ENCODE results near the gene ZNF764.
"Not testable (repeated sequence)": the region's sequence is repeated elsewhere in the genome, so short reads cannot be mapped to it uniquely, and the experiment has no call there.

ZNF764 gene

DNA sequence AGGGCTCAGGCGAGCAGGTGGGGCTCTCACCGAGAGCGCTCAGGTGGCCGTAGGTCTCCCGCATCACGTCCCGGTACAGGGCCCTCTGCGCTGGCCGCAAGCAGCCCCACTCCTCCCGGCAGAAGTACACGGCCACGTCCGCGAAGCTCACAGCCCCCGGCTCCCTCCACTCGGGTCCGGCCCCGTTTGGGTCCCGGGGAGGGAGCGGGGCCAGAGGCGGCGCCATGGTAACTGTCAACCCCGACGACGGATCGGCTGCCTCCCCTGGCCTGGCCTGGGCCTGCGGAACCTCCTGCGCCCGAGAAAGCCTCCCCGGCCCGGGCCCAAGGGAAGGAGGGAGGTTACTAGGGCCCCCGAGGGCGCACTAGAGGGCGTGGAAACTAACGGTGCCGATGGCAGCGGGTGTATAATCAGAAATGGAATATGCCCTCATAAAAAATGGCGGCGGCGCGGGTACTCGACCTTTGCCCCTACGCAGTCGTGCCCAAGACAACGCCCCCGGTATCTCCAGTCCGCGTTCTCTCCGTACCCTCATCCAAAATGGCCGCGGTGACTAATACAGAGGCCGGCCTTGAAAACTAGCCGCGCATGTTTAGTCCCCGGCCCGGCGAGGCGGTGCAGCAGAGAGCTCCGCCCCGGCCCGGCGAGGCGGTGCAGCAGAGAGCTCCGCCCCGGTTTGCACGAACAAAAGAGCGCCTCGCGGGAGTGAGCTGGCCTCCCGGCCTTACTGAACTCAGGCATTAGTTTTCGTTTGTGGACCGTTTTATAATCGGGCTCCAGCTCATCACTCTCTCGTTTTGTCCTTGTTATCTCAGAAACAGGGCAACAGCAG, at the start of gene ZNF764:
TSS of gene ZNF764 (minus strand) at position 418 of the 832 bp plus-strand sequence. CDS start at position 226, 192 bp downstream.
- DNase-seq, result peak; percentile 99

GRCh38 chr16:30606004-30606403, 47.8 kb upstream of the ZNF764 start:
- no peak for DNase-seq

GRCh38 chr16:30605158-30605557, 47.0 kb upstream of the ZNF764 start:
- DNase-seq, result no peak

DNA sequence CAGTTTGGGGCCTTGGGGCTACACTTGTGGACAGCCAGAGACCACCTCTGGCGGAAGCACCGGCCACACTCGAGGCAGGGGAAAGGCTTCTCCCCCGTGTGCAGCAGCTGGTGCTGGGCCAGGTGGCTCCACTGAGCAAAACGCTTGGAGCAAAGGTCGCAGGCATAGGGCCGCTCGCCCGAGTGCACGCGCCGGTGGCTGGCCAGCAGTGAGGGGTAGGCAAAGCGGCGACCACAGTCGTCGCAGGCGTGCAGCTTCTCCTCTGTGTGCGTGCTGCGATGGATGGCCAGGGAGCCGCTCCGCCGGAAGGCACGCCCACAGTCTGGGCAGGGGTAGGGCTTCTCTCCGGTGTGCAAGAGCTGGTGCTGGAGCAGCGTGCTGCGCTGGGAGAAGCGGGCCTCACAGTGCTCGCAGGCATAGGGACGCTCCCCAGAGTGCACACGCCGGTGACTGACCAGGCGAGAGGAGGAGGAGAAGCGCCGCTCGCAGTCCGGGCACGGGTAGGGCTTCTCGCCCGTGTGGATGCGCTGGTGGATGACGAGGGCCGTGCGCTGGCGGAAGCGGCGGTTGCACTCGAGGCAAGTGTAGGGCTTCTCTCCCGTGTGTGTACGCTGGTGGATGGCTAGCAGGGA, 46.3 kb upstream of the ZNF764 start:
- DNase-seq, result no peak

GRCh38 chr16:30603945-30604315, 45.8 kb upstream of the ZNF764 start:
- no peak for DNase-seq

- no peak for DNase-seq
These were observed 44.6 kb upstream of the ZNF764 start for GRCh38 chr16:30602616-30603277.

GRCh38 chr16:30601966-30602365, 43.8 kb upstream of the ZNF764 start:
- no peak for DNase-seq

DNA sequence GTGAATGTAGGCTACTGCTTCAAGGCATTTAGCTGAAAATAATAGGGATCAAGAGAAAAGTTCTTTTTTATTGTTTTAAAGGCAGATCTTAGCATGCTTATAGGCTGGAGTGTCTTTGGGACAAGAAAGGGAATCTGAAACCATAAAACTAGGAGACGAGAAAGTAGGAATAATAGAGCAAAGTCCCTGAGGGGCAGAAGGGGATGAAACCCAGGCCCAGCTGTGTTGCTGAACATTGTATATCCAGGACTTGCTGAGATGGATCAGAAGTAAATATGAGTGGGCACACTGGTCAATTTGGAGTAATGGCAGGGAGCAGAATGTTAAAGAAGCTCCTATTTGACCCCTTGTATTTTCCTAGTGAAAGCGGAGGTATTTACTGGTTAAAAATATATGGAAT, 42.8 kb upstream of the ZNF764 start:
- DNase-seq, result no peak

DNA sequence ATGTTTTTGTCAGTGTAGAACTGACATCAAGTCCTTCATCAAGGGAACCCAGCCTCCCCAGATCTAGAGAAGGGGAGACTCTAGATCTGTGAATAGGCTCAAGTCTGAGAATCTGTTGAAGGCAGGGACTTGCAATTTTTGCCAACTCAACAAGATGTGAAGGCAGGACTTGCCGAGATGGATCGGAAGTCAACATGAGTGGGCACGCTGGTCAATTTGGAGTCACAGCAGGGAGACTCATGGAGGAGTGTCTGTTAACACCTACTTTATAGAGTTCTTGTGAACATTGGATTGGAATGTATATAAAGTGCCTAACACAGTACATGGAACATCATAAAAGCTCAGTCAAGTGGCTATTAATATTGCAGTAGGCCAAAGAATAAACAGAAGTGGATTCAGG, 42.0 kb upstream of the ZNF764 start:
- DNase-seq, result no peak

- DNase-seq, result no peak
These were observed 34.7 kb upstream of the ZNF764 start for GRCh38 chr16:30592871-30593270.

DNA sequence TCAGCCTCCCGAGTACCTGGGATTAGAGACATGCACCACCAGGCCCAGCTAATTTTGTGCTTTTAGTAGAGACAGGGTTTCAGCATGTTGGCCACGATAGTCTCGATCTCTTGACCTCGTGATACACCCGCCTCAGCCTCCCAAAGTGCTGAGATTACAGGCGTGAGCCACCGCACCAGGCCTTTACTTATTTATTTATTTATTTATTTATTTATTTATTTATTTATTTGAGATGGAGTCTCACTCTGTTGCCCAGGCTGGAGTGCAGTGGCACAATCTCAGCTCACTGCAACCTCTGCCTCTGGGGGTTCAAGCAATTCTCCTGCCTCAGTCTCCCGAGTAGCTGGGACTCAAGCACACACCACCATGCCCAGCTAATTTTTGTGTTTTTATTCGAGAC, 32.7 kb upstream of the ZNF764 start:
- not testable (repeated sequence) for DNase-seq

GRCh38 chr16:30589582-30589981, 31.4 kb upstream of the ZNF764 start:
- not testable (repeated sequence) for DNase-seq

- no peak for DNase-seq
These were observed 30.5 kb upstream of the ZNF764 start for GRCh38 chr16:30588651-30589050.

DNA sequence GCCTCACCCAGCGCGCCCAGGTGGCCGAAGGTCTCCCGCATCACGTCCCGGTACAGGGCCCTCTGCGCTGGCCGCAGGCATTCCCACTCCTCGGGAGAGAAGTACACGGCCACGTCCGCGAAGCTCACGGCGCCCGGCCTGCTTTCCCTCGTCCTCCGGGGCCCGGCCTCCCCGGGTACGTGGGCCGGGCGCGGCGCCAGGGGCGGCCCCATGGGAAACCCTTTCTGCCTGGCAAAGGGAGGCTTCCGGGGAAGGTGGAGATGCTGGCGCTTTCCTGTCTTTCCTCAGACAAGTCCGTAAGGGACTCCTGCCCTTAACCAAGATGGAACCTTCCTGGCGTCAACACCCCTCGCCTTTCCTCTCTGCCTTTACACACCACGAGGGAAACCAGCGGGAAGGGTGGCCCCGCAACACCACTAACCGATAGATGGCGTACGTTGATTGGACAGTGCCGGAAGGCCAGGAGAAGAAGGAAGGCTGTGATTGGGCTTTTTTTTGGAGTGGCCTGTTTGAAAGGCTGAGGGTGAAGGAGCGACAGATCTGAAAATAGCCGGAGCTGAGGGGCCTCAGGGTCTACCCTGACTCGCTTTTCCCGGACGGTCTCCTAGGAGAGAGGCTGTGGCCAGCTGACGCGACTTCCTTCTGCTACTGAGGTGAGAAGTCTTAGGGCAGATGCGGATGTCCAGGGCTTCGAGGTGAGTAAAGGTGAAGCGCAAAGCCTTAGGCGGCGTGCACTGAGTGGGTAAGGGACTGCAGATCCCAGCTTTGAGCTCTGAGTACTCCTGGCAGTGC, 27.4 kb upstream of the ZNF764 start, which contains the start of gene ZNF785:
TSS of gene ZNF785 (minus strand) at position 298 of the 792 bp plus-strand sequence. CDS start at position 212, 86 bp downstream.
- peak; percentile 98 for DNase-seq

- DNase-seq, result peak; percentile 39
These were observed 26.8 kb upstream of the ZNF764 start for GRCh38 chr16:30585022-30585399.

DNA sequence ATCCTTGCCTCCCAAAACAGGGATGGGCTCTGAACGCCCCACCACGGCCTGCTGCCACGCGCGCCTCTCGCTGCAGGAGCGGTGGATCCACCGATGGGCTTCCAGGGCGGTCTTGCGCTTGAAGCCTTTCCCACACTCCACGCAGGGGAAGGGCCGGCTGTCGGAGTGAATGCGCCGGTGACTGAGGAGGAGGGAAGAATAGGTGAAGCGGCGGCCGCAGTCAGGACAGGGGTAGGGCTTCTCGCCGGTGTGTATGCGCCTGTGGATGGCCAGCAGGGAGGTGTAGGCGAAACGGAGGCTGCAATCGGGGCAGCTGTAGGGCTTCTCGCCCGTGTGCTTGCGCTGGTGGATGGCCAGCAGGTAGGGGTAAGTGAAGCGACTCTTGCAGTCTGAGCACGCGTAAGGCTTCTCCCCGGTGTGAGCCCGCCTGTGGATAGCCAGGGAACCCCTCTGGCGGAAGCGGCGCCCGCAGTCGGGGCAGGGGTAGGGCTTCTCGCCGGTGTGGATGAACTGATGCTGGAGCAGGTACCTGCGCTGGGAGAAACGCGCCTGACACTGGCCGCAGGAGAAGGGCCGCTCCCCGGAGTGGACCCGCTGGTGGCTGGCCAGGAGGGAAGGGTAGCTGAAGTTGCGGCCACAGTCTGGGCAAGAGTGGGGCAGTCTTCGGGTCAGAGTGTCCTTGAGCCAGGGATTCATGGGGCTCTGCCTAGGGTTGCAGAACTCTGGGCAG, 24.6 kb upstream of the ZNF764 start:
- DNase-seq, result no peak

GRCh38 chr16:30581457-30581856, 23.3 kb upstream of the ZNF764 start:
- no peak for DNase-seq

DNA sequence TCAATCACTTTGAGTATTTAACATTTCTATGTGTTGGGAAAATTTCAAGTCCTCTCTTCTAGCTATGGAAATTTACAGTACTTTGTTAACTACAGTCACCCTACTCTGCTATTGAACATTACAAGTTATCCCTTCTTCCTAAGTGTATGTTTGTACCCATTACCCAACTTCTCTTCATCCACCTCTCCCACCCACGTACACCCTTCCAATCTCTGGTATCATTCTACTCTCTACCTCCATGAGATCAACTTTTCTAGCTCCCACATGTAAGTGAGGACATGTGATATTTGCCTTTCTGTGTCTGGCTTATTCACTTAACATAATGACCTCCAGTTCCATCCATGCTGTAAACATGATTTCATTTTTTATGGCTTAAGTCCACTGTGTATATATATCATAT, 16.5 kb upstream of the ZNF764 start:
- no peak for DNase-seq

DNA sequence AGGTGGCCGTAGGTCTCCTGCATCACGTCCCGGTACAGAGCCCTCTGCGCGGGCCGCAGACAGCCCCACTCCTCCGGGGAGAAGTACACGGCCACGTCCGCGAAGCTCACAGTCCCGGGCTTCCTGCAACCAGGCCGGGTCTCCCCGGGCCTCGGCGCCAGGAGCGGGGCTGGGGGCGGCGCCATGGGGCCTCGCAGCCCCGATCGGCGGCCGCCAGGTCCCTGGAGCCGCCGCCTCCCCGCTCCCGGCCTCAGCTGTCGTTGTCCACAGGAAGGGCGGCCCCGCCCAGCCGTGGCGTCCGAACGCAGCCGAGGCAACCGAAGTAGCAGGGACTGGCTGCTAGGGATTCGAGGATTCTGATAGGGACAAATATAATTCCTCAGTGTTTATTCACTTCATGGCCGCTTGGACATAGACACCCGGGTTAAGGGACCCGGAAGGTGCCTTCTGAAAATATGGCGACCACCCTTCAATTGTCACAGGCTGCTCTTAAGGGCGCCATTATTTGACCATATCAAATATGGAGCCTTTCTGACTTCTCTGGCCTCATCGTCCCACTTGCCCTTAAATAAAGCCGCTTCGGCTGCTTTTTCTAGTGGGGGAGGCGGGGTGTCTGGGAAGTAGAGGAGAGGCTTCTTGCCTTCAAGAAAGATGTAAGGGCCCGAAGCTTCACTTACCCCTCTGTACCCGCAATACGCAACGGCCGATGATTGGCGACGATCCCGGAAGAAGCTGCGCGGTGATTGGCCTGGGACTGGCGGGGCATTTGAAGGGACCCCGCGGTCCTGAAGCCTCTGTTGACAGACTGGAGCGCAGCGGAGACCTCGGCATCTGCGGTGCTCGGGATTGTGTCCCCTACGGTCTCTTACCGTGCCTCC, 13.5 kb upstream of the ZNF764 start, which contains the start of gene ZNF688:
TSS of gene ZNF688 (minus strand) at position 270 of the 878 bp plus-strand sequence. CDS start at position 185, 85 bp downstream.
- peak; percentile 97 for DNase-seq

- no peak for DNase-seq
These were observed 12.7 kb upstream of the ZNF764 start for GRCh38 chr16:30570636-30571444.

All from activated CD4-positive, alpha-beta T cell treated with anti-CD3 and anti-CD28 coated beads, Interleukin-2, Interleukin-6, amounts not matched to agents 100 ng/mL and 50 ng/mL, durations not matched to agents 16 hours and 8 hours (primary cell).